ENCODE results near the gene DAP. TPM values are rescaled to one million over a fixed set of nuclear protein-coding genes. Genes with fewer than 3 reads are reported as not detected.

The DAP gene
- total RNA-seq, 1 donor from 2014 or later, result 102 TPM

- H3K27ac Mint-ChIP-seq, result no peak overlapping the region
- H3K4me1 Mint-ChIP-seq (ENCODE audit: unreplicated experiment), result peaks cover 5% of the 10 kb centered on the region
- no peak overlapping the region for H3K4me3 Mint-ChIP-seq
- DNase-seq (ENCODE audit: extremely low spot score, unreplicated experiment), result no peak
- peaks cover 37% of the 10 kb centered on the region for H3K36me3 Mint-ChIP-seq
- H3K9me3 Mint-ChIP-seq, result peaks cover 5% of the 10 kb centered on the region
- H3K27me3 Mint-ChIP-seq, result no peaks in the 10 kb centered on the region
- no peak for TF ChIP-seq CTCF (conservative IDR thresholded peaks at IDR 0.05)
Observed at GRCh38 chr5:10685115-10685521, 75.9 kb downstream of the DAP start.

GRCh38 chr5:10684303-10685086 is 76.5 kb downstream of the DAP start:
- Mint-ChIP-seq H3K4me3 (no peak overlapping the region), H3K36me3 (peaks cover 34% of the 10 kb centered on the region), H3K27ac (no peak overlapping the region), H3K27me3 (no peaks in the 10 kb centered on the region), H3K4me1 (ENCODE audit: unreplicated experiment) (peaks cover 5% of the 10 kb centered on the region), H3K9me3 (peaks cover 5% of the 10 kb centered on the region)
- DNase-seq (ENCODE audit: extremely low spot score, unreplicated experiment), result no peak
- no peak for TF ChIP-seq CTCF (conservative IDR thresholded peaks at IDR 0.05)

GRCh38 chr5:10682801-10683525 is 78.1 kb downstream of the DAP start:
- peaks cover 5% of the 10 kb centered on the region for H3K4me1 Mint-ChIP-seq (ENCODE audit: unreplicated experiment)
- peaks cover 5% of the 10 kb centered on the region for H3K9me3 Mint-ChIP-seq
- H3K27me3 Mint-ChIP-seq, result no peaks in the 10 kb centered on the region
- H3K36me3 Mint-ChIP-seq, result peaks cover 34% of the 10 kb centered on the region
- no peak overlapping the region for H3K27ac Mint-ChIP-seq
- no peak for TF ChIP-seq CTCF (conservative IDR thresholded peaks at IDR 0.05)
- H3K4me3 Mint-ChIP-seq, result no peak overlapping the region
- no peak for DNase-seq (ENCODE audit: extremely low spot score, unreplicated experiment)

- Mint-ChIP-seq H3K27me3 (no peaks in the 10 kb centered on the region), H3K4me3 (no peak overlapping the region)
Observed at GRCh38 chr5:10681731-10682679, 79.0 kb downstream of the DAP start.

More at GRCh38 chr5:10681731-10682679, 79.0 kb downstream of the DAP start:
- no peak for DNase-seq (ENCODE audit: extremely low spot score, unreplicated experiment)
- H3K9me3 Mint-ChIP-seq, result peaks cover under 1% of the 10 kb centered on the region
- TF ChIP-seq CTCF (conservative IDR thresholded peaks at IDR 0.05), result no peak
- no peak overlapping the region for H3K27ac Mint-ChIP-seq
- H3K36me3 Mint-ChIP-seq, result peaks cover 37% of the 10 kb centered on the region
- H3K4me1 Mint-ChIP-seq (ENCODE audit: unreplicated experiment), result peaks cover 5% of the 10 kb centered on the region

All from type B pancreatic cell (in vitro differentiated cells).